GOT3 (cell line): ENCODE results near the gene C1QTNF9B.
"Not testable (repeated sequence)": the region's sequence is repeated elsewhere in the genome, so short reads cannot be mapped to it uniquely, and the experiment has no call there.

Source experiments
- DNase-seq: peaks from one replicate; lab custom pipeline; 2025; ENCODE audit warnings: mixed read lengths; lab: John Stamatoyannopoulos, UW

C1QTNF9B gene

DNA sequence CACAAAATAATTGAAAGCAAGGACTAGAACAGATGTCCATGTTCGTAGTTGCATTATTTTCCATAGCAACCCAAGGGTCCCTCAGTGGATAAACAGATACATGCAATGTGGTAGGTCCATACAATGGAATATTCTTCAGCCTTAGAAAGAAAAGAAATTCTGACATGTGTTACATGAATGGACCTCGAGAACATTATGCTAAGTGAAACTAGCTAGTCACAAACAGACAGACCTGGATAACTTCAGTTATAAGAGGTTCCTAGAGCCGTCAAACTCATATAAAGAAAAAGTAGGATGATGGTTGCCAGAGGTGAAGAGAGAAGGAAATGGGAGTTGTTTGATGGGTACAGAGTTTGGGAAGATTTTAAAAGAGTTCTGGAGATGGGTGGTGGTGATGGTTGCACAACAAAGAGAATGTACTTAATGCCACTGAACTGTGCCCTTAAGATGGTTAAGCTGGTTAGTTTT lies at the start of gene C1QTNF9B:
Gene C1QTNF9B (minus strand): TSS at position 51 of the 468 bp plus-strand sequence.
- not testable (repeated sequence) for DNase-seq

DNA sequence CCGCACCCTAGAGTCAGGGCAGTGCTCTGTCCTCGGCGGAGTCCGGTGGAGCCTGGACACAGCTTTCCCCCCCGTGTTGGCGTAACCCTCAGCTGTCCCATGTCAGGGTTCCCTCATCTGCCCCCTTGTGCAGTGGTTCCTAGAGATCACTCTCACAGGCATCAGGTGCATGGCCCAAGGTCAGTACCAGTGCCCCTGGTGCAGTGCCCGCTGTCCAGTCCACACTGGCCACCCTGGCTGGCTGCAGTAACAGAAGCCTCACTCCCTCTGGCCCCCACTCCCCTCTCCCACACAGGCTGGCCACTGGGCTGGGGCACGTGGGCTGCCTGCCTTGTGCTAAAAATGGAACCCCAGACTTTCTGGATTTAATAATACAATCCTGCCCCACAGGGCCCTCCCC lies 49.6 kb upstream of the C1QTNF9B start:
- DNase-seq, result no peak

DNA sequence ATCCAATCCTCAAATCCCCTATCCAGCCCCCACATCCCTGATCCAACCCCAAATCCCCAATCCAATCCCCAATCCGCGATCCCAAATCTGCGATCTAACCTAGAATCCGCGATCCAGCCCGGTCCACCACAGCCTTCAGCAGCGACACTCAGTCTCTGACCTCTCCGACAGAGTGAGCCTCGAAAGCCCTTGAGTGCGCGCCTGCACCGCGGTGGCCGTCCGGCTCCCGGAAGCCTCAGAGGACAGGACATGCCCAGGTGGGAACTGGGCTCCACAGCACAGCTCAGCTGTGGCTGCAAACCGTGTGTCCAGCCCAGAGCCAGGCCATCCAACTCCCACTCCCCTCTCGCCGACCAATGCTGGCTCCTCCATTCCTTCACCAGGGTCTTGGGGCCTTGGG lies 48.8 kb upstream of the C1QTNF9B start:
- no peak for DNase-seq

DNA sequence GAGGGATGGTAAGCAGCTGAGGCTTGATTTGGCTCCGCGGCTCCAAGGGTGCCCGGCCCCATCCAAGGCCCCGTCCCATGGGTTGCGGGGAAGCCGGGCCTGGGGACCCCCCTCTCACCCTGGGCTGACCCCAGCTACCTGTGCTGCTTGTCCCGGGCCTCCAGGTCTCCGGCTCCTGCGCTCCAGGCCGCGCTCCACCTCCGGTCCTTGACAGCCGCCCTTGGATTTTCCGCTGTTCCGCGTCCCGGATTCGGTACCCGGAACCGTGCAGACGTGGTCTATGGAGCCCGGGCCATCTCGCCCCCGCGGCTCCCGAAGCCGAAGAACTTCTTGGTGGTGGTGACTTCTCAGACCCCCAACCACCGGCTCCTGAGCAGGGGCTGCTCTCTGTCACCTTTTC lies 48.3 kb upstream of the C1QTNF9B start:
- no peak for DNase-seq

DNA sequence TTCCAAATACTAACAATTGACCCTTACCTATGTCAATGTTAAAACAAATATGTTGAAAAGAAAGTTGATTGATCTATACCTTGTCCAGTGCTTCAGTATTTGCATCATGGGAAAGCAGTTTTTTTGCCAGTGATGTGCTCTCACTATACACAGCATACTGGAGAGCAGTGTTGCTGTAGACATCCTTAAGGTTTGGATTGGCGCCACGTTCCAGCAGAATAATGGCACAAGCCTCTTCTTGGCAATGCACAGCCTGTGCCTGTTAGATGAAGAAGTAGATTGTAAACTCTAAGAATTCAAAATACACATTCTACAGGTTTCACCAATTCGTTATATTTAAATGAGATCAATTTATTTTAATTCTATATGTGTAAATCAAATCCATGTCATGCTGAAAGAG lies 43.9 kb upstream of the C1QTNF9B start:
- no peak for DNase-seq

DNA sequence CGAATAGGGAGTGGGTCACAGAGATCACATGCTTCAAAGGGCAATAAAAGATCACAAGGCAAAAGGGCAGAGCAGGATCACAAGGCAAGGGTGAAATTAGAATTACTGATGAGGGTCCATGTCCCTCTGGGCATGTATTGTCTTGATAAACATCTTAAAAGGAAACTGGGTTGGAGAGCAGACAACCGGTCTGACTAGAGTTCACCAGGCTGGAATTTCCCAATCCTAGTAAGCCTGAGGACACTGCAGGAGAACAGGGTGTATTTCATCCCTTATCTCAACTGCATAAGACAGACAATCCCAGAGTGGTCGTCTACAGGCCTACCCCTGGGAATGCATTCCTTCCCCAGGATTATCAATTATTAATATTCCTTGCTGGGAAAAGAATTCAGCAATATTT lies 42.4 kb upstream of the C1QTNF9B start:
- not testable (repeated sequence) for DNase-seq

DNA sequence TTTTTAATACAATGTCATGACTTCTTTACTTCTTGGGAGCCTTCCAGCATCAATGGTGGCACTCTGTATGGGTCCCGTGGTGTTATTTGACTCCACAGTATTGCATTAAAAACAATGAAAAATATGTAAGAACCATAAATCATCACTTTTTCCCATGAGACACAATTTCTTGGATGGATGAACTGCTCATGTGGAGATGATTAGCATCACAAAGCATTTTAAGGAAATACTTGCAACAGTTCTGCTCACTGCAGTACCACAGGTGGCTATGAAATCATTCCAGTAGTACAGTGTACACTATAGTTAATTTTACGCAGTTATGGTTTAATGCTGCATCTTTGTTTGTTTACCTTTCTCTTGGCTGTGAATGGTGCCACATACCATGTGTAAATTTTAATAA lies 37.2 kb upstream of the C1QTNF9B start:
- no peak for DNase-seq

DNA sequence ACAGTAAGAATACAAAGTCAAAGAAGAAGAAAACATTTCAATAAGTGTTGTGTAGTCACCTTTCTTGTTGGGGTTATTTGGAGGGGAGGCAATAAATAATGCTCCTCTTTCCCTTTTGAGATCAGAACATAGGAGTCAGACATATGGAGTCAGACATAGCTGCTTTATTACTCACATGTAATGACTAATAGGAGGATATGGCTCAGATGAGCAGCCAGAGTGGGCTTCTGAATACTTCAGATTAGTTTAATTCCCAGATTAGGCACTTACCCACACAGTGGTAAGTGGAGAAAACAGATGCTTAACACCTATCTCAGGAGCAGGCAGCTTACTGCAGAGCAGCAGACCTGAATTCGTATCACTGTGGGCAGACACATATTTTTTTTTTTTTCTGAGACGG lies 31.7 kb upstream of the C1QTNF9B start:
- no peak for DNase-seq

DNA sequence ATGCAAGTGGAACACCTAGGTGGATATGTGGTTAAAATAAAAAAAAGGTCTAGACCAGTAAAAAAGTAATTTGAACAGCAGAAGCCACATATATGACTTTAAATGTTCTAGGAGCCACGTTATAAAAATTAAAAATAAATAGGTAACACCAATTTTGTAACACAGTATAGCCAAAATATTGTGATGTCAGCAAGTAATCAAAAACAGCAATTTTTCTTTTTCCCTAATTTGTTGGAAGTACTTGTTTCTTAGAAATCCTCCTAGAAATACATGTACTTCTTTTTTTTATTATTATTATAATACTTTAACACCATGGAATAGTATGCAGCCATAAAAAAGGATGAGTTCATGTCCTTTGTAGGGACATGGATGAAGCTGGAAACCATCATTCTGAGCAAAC lies 25.7 kb upstream of the C1QTNF9B start:
- DNase-seq, result no peak

DNA sequence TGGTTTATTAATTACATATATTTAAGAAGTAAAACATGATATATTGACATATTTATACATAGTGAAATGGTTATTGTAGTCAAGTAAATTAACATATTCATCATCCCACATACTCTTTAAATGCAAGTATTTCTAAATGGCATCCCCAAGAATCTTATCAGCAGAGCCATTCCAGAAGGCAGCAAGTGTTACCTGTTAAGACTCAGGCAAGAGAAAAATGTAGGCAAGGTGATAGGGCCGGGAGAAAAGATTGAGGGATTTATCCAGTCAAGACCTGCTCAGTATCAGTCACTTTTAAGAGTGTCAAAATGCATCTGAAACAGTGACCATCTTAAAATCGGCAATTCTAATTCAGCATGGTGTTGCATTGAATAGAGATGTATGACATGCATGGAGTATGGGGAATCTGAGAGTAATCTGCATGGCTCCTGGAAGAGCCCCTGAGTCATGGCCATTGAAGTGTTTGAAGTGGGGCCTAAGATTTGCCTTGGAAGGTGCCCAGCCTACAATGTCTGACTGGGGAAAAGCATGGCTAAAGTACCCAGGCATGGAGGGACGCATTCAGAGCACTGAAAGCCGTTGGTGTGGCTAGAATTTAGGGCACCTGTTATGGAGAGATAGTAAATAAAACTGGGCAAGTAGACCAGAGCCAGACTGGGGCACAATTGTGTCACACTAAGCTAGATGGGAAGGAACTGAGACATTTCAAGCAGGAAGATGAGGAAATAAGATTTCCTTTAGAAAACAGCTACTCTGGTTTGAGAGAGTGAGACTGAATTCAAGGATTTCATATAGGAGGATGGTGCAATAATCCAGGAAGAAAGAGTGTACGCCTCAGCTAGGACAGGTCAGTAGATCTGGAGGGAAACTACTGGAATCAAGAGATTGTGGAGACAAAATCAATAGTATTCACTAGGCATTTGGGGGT lies 25.0 kb upstream of the C1QTNF9B start:
- no peak for DNase-seq

DNA sequence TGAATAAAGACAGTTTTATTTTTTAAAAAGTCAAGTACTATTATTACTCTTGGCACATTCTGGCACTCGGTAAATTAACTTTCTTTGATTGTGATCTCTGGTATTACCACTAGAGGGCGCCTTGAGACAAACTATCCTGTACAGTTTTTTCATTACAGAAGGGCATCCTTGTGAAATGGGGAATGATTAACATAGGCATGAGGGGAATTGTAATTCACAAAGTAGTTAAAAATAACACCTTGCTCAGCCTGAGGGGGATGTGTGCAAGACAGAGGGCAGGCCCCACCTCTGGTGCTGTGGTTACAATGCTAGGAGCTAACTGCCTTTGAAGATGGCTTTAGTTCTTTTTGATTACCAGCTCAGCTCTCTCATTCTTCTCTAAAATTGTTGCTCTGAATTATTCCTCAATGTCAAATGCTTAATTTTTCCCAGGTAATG lies 24.2 kb upstream of the C1QTNF9B start:
- DNase-seq, result no peak

DNA sequence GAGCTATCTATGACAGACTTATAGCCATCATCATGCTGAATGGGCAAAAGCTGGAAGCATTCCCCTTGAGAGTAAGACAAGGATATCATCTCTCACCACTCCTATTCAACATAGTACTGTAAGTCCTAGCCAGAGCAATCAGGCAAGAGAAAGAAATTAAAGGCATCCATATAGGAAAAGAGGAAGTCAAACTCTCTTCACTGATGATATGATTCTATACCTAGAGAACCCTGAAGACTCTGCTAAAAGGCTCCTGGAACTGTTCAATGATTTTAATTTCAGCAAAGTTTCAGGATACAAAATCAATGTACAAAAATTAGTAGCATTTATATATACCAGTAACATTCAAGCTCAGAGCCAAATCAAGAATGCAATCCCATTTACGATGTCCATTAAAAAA lies 21.7 kb upstream of the C1QTNF9B start:
- no peak for DNase-seq

DNA sequence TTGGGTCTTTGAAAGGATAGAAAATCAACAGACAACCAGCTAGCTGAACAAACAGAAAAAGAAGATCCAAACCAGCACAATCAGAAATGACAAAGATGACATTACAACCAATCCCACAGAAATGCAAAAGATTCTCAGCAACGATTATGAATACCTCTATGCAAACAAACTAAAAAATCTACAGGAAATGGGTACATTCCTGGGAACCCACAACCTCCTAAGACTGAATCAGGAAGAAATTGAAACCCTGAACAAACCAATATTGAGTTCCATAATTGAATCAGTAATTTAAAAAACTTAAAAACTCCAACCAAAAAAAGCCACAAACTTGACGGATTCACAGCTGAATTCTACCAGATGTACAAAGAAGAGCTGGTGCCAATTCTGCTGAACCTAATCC lies 20.9 kb upstream of the C1QTNF9B start:
- DNase-seq, result no peak

DNA sequence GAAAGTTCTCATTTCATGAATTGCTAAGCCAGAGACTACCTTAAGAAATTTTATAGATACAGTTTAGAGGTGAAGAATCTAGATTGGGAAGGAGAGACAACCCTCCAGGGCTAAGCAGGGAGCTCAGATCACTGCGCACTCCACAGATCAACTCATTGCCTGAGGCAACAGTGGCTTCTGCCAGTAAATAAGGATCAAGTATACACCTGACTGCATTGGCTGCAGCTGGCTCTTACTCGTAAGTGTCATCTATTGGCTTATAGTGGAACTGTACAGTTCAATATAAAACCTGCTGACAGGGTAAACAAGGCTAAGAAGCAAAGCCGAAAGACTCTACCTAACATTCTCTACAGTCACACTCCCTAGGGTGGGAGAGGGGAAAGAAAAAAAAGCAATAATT lies 18.0 kb upstream of the C1QTNF9B start:
- DNase-seq, result no peak

DNA sequence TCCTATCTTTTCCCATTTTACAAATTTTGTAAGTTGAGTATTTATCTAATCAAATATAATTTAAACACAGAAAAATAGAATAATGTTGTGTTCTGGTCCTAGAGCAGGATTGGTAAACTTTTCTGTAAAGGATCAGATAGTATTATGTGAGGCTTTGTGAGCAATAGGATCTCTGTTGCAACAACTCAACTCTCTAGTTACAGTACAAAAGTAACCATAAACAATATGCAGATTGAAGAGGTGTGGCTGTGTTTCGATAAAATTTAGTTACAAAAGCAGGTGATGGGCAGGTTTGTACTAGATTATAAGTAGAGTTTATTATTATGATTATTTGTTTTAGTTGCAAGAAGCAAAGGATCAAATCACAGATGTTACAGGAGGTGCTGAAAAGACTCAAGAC lies 15.2 kb upstream of the C1QTNF9B start:
- no peak for DNase-seq

DNA sequence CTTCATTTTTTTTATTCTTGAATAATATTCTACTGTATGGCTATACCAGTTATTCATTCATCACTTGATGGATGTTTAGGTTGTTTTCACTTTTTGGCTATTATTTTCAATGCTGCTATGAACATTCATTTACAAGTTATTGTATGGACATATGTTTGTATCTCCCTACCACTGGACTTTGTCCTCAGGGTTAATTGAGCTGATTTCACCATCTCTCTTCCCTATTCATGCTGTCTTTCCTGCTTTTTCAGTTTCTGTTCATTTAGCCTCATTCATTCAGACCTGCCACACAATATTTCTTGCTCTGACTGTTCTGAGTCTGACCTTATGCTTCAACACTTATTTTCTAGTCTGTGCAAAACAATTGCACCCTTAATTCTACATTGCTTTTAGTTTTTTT lies 12.3 kb upstream of the C1QTNF9B start:
- DNase-seq, result no peak

DNA sequence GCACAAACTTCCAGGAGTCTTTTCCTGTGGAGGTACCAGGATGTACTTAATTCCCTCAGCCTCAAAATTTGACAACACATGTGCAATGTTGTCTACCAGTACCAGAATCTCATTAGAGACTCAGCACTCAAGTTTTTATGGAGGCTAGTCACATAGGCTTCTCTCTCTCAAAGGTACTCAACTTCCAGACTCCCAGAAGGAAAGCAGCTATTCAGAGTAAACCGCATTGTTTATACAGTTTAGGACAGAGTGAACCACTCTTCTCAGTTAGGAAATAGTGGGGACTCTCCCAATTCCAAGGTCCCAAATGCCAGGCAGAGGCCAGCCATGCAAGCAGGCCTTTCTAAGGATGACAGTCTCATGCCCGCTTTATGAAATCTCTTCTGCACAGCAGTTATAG lies 8.5 kb upstream of the C1QTNF9B start:
- no peak for DNase-seq

DNA sequence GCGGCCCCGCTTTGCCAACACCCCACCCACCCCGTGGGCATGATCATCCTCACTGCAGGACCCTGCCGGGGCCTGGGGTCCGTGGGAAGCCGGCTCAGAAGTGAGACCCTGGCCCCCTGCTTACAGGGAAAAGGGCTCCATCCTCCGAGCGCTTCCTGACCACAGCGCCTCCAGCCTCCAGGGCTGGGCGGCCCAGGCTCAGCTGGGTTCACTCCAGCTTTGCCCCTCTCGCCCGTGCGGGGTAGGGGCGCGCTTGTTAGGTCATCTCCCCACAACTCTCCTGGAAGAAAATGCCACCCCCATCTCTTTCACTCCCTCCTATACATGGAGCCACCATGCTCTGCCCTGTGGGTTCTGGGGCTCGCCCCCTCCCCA lies 6.6 kb upstream of the C1QTNF9B start:
- DNase-seq, result no peak

DNA sequence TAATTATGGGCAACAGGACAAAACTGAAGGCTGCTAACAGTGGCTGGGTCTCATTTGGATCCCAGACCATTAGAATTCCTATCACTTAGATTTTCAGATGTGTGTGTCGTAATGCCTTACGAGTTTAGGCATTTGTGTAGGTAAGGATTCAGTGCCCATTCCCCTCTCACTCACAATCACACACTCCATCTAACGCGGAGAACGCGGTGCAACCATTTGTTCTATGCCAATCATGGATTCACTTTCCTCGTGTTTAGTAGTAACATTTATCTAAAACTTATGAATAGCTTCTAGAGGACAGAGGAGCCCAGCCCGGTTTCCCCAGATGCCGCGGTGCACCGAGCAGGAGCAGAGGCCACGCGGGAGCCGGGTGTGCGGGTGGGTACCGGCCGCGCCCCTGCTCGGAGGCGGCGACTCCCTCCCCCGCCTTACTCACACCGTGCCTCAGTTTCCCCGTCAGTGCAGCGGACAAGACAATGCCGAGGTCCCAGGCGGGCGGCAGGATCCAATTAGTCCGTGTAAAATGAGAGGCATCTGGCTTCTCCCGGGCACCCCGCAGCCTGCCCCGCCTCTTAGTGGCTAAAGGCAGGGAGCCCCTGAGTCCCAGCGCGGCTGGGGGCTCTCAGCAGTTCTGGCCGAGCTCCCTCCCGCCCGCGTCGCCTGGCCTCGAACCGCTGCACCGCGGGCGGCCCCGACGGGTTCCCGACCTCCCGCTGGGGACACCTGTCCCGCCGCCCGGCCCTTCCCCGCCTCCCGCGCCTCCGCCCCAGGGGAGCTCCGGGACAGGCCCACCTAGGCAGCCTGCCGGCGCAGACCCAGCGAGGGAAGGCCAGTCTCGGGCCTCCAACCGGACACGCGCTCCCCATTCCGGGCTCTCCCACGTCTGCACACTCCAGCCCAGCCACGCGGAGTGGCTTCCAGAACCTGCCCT lies 5.9 kb upstream of the C1QTNF9B start:
- DNase-seq, result no peak

DNA sequence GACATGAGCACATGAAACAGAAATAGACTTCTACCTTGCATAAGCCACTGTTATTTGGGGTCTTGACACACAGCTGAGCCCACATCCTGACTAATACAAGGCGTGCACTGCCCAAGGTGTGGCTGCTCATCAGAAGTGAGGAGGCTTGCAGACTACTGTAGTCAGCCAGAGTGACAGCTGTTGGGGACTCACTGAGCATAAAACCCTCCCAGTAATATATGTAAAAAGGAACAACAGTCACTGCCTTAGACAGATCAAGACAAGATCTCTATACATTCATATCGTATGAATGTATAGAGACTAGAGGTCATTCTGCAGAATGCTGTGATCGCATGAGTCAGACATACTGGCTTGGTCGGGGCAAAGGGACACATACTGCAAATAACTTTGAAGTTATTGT lies 4.1 kb upstream of the C1QTNF9B start:
- DNase-seq, result no peak

DNA sequence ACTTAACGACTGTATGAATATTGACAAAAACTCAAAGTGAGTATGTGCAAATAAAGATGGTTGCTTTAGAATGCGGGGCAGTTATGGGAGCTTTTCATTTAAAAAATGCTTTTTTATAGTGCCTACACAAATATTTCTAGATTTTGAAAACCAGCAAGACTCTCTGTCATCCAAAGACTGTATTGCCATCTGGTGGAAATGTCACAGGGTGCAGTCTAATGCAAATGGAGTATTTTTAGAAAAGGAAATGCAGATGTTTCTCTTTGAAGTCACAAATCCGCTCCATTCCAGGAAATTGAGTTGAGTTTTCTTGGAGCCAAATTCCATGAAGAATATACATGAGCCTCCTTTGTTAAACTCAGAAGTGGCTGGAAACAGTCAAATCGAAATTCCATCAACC lies 2.3 kb upstream of the C1QTNF9B start:
- no peak for DNase-seq

DNA sequence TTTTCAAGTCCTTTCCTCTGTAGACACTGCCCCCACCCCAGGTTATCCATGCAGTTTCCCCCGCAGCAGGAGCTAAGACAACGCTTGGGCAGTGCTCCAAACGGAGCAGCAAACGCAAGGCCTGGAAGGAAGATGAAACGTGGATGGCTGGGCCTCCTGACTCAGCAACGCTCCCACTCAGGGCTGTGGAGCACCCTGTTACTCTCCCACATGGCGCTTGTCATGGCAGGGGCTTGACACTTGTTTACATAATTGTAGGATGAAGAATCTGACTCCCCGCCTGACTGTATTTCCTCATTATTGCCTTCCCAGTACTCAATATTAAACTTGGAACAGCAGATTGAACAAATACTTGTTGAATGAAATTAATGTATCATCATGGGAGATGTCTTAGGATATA lies 799 bp upstream of the C1QTNF9B start:
- no peak for DNase-seq

DNA sequence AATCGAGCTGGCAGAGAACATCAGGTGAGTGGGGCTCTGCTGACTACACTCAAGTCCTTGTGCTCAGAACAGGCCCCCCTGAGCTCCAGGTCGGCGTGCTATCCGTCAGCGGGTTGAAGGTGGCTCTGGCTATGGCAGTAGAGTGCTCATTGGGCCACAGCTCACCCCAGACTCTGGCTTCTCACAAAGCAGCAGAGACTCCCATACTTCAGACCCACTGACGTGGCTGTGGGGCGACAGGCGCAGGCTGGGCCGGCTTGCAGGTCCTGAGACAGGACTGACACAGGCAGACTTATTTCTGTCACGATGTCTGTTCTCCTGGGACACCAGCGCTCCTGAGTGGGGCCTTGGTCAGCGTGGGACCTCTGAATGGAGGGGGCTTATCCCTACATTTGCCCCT lies 2.6 kb downstream of the C1QTNF9B start:
- DNase-seq, result not testable (repeated sequence)
